DND-41 (cell line): ENCODE measurements around the gene ZAP70.

Experiments
- ATAC-seq: fragments of 200-7000 bp; cut with Tn5 transposase; 3 replicates; pipeline ENCODE4 v1.9.1; 2021; ENCODE audit warnings: low read depth; ENCODE audit not compliant: insufficient read depth
- DNase-seq: peaks from one replicate; pipeline ENCODE4 v3.0.0-alpha.2; 2020
- H2AFZ ChIP-seq: 2 replicates; pipeline ENCODE4 v1.6.0; 2012; ENCODE audit warnings: low read depth, low read length
- H3K27ac ChIP-seq: 2 replicates; pipeline ENCODE4 v1.5.1; 2012; ENCODE audit warnings: low read length, inconsistent platforms
- H3K27me3 ChIP-seq: fragments of 200-600 bp; sonication (generic); 2 replicates; pipeline ENCODE4 v1.6.0; 2012; ENCODE audit warnings: low read length, mild to moderate bottlenecking, inconsistent platforms; ENCODE audit not compliant: insufficient read depth, poor library complexity
- H3K36me3 ChIP-seq: 2 replicates; pipeline ENCODE4 v1.5.1; 2012; ENCODE audit warnings: low read length, inconsistent platforms; ENCODE audit not compliant: insufficient read depth
- H3K4me1 ChIP-seq: 2 replicates; pipeline ENCODE4 v1.5.1; 2012; ENCODE audit warnings: mild to moderate bottlenecking, low read length; ENCODE audit not compliant: insufficient read depth
- H3K4me2 ChIP-seq: 2 replicates; pipeline ENCODE4 v1.6.0; 2012; ENCODE audit warnings: mild to moderate bottlenecking, moderate library complexity, low read length, inconsistent platforms; ENCODE audit not compliant: insufficient read depth
- H3K4me3 ChIP-seq, 2 experiments: fragments of 200-600 bp in 1 of 2; shearing (Covaris generic) in 1 of 2; 2 replicates each; pipeline ENCODE4 v1.5.1; 2012 to 2016; ENCODE audit warnings: inconsistent platforms in 2 of 2, low read length in 2 of 2, mild to moderate bottlenecking in 2 of 2, low read depth in 1 of 2, moderate library complexity in 1 of 2
- H3K79me2 ChIP-seq: 2 replicates; pipeline ENCODE4 v1.6.0; 2012; ENCODE audit warnings: low read length, inconsistent platforms; ENCODE audit not compliant: insufficient read depth
- H3K9ac ChIP-seq: 2 replicates; pipeline ENCODE4 v1.6.0; 2012; ENCODE audit warnings: low read depth, mild to moderate bottlenecking, inconsistent platforms, low read length, moderate library complexity
- H3K9me3 ChIP-seq: 2 replicates; pipeline ENCODE4 v1.5.1; 2012; ENCODE audit warnings: low read length, moderate library complexity, mild to moderate bottlenecking, inconsistent platforms; ENCODE audit not compliant: insufficient read depth, severe bottlenecking
- H4K20me1 ChIP-seq: 2 replicates; pipeline ENCODE4 v1.6.0; 2012; ENCODE audit warnings: low read length; ENCODE audit not compliant: insufficient read depth
- CTCF ChIP-seq: IDR thresholded peaks from 2 replicates; pipeline ENCODE4 v1.5.1; 2012; ENCODE audit warnings: borderline replicate concordance, low read length, moderate library complexity, mild to moderate bottlenecking; ENCODE audit not compliant: poor library complexity, severe bottlenecking; ENCODE audit errors: extremely low read depth
- EZH2 ChIP-seq: IDR thresholded peaks from 3 replicates; pipeline ENCODE4 v1.6.1; 2012; ENCODE audit warnings: borderline replicate concordance, low read depth, mild to moderate bottlenecking, moderate library complexity, low read length, inconsistent platforms; ENCODE audit not compliant: severe bottlenecking

The ZAP70 gene

GRCh38 chr2:97673182-97673914, 40.0 kb upstream of the ZAP70 start:
- H3K9me3 ChIP-seq, result no peaks in the 10 kb centered on the region
- H3K4me1 ChIP-seq, result no peaks in the 10 kb centered on the region
- no peak for DNase-seq
- H2AFZ ChIP-seq, result no peak overlapping the region
- H3K4me3 ChIP-seq, result no peak overlapping the region
- H3K27ac ChIP-seq, result no peak overlapping the region
- no peaks in the 10 kb centered on the region for H4K20me1 ChIP-seq
- no peaks in the 10 kb centered on the region for H3K27me3 ChIP-seq
- H3K36me3 ChIP-seq, result no peaks in the 10 kb centered on the region
- H3K79me2 ChIP-seq, result no peaks in the 10 kb centered on the region
- TF ChIP-seq EZH2, result no peak
- no peak for TF ChIP-seq CTCF
- H3K9ac ChIP-seq, result no peak overlapping the region
- H3K4me2 ChIP-seq, result no peak overlapping the region
- no peak; the same call in 2 of the 3 replicates for ATAC-seq

- Histone ChIP-seq H3K36me3 (no peaks in the 10 kb centered on the region), H3K27ac (no peak overlapping the region), H3K4me2 (no peak overlapping the region), H3K9me3 (no peaks in the 10 kb centered on the region), H3K27me3 (no peaks in the 10 kb centered on the region), H3K4me1 (no peaks in the 10 kb centered on the region), H3K79me2 (no peaks in the 10 kb centered on the region), H2AFZ (no peak overlapping the region), H3K9ac (no peak overlapping the region), H3K4me3 (no peak overlapping the region), H4K20me1 (no peaks in the 10 kb centered on the region)
- TF ChIP-seq CTCF, result no peak
- no peak for TF ChIP-seq EZH2
- no peak for DNase-seq
- no peak for ATAC-seq
Measured at GRCh38 chr2:97673915-97674283, 39.5 kb upstream of the ZAP70 start.

GRCh38 chr2:97675430-97676113, 37.8 kb upstream of the ZAP70 start:
- TF ChIP-seq EZH2 (no peak), CTCF (no peak)
- no peak overlapping the region for H3K9ac ChIP-seq
- no peak overlapping the region for H2AFZ ChIP-seq
- no peak overlapping the region for H3K4me3 ChIP-seq
- H3K4me2 ChIP-seq, result no peak overlapping the region
- H3K9me3 ChIP-seq, result no peaks in the 10 kb centered on the region
- no peak for ATAC-seq
- H3K4me1 ChIP-seq, result no peaks in the 10 kb centered on the region
- H3K36me3 ChIP-seq, result no peaks in the 10 kb centered on the region
- H3K27me3 ChIP-seq, result no peaks in the 10 kb centered on the region
- DNase-seq, result no peak
- no peaks in the 10 kb centered on the region for H4K20me1 ChIP-seq
- no peak overlapping the region for H3K27ac ChIP-seq
- no peaks in the 10 kb centered on the region for H3K79me2 ChIP-seq
